Stimulated activated CD4-positive, alpha-beta T cell treated with anti-CD3 and anti-CD28 coated beads, Interleukin-2, amount 100 ng/mL, for 48 hours (primary cell): Measurements from ENCODE around the gene LTA4H.

Experiments used
- DNase-seq, 2 donors: peaks; one replicate each; pipeline ENCODE4 v3.0.0-alpha.2; 2020

LTA4H gene

DNA sequence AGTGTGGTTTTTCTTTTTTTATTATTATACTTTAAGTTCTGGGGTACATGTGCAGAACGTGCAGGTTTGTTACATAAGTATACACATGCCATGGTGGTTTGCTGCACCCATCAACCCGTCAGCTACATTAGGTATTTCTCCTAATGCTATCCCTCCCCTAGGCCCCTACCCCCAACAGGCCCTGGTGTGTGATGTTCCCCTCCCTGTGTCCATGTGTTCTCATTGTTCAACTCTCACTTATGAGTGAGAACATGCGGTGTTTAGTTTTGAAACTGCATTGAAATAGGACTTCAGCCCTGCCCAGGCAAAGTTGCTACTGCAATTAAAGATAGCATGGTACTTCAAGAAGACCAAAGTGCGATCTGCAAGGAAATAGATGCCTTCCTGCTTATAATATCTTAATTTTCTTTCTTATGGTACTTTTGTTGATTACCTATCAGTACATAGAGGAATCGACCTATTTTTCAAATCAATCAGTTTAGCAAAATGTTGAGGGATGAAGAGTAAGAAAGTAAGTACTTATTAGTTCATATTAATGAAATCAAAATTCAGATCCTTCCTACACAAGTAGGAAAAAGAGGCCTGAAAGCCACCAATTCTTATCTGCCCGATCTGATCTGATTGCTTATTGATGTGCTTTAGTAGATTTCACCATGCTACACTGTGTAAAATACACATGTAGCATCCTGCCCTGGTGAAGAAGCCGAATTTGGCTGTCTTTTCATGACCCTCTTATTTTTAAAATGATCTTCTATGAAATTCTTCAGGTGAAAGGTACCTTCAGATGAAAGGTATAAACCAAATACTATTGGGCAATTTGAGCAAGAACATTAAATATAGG is 1.6 kb downstream of the LTA4H start:
- no peak for DNase-seq

DNA sequence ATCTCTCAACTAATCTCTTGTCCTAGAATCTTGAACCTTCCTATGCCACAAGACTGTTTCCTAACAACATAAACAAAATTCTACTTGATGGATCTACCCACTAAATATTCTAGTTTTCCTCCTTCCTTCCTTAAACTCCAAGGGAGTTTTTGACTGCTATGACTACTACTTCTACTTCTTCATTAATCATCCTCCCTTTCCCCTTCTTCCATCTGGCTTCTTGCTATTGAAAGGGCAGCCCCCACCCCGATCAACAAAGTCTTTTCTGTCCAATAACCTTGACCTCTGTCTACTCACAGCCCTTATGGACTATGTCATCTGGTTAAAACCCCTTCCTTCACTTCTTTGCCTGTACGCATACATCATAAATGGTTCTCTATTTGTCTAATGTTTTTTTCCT is 5.6 kb downstream of the LTA4H start:
- no peak for DNase-seq

DNA sequence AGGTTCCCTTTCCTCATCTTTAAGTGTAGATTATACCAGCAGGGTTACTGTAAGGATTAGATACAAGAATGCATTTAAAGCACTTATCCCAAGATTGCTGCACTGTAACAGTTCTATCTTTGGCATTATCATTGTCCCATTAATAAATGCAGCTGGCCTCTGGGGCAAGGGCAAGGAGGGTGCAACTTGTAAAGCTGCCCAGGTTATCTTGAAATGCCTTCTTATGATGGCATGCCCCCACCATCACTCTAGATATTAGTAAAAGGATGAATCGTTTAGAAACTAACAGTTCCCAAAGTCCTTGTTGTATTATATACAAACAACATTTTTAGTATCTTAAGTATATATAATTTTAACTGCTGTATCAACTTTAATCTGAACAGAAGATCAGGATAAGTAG is 6.8 kb downstream of the LTA4H start:
- DNase-seq, result no peak

DNA sequence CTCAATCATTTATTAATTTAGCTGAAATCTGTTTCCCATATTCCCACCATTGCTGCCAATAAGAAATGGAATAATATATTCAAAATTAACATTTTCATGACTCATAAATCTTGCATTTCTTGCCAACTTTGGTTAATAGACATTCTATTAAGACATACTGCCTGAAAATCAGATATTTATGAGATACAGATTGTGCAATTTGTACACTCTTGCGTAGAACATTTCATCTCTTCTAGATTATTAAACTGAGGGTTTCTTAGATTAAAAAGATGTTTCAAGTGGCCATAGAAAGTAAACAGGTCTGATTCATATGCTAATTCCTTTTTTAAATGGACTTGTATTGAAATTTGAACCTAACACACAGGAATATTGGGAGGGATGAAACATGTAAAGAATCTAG is 9.1 kb downstream of the LTA4H start:
- no peak for DNase-seq

DNA sequence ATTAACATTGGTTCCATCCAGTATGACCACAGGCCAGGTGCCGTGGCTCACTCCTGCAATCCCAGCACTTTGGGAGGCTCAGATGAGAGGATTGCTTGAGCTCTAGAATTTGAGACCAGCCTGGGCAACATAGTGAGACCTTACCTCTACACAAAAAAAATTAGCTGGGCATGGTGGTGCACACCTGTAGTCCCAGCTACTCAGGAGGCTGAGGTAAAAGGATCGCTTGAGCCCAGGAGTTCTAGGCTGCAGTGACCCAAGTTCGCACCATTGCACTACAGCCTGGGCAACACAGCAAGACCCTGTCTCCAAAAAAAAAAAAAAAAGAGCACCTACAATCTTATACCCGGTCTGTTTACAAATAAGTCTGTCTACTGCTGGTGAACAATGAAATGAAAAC is 9.9 kb downstream of the LTA4H start:
- no peak for DNase-seq

DNA sequence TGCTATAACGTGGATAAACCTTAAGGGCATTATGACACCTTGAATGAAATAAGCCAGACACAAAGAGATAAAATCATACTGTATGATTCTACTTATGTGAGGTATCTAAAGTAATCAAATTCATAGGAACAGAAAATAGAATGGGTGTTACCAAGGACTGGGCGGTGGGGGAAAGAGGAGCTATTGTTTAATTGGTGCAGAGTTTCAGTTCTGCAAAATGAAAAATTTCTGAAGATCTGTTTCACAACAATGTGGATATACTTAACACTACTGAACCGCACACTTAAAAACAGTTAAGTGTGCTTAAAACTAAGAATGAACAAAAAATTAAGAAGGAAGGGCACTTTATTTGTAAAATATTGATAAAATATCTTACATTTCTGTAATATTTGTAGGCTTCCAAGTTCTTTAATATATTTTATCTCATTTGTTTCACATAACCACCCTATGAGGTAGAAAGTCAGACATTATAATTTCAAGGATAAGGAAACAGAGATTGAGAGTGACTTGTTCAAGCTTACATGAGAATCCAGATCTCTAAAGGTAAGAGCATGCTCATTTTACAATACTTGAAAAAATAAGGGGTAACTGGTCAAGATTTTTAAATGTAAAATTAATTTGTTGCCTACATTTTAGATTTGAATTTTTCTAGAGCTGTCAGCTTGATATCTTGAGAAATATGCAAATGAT is 14.9 kb downstream of the LTA4H start:
- no peak for DNase-seq

DNA sequence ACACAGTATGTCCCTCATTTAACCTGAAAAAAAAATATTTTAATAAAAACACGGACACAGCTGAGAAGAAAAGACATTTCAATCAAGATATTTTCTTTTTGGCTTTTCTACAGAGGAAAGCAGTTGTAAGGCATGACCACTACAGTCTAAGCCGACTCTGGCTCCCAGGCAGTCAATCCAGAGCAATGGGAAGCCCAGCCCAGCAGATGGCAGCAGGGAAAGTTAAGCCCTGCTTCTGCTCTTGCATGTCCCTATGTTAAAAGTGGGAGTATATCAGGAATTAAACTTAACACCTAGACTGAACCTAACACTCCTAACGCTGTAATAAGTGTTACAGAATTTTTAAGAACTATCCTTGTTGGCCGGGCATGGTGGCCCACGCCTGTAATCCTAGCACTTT is 19.7 kb downstream of the LTA4H start:
- DNase-seq, result no peak

DNA sequence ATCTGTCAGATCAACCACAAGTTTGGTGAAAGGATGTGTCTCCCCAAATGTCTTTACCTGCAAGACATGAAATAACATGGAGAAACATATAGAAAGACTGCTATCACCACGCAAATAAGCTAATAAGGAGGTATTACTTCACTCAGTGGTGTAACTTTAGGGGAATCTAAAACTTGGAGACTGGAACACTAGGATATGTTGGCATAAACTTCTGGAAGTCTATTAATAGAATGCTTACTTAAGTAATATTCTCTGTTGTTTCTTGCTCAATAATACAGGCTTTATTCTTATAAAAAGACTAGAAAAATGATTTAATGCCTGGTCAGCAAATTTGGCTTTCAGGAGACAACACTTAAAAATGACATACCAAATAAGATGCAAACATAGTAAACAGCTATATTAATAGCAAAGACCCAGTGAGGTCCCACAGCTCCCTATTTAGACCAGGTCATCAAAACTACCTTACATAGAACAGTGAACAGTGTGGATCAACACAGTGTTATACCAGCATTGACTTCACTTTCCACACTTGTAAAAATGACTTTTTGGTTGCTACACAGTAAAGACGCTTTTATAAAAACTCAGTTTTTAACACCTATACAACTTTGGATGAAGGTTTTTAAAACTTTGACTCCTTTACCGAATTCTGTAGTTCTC is 20.3 kb downstream of the LTA4H start:
- DNase-seq, result no peak

DNA sequence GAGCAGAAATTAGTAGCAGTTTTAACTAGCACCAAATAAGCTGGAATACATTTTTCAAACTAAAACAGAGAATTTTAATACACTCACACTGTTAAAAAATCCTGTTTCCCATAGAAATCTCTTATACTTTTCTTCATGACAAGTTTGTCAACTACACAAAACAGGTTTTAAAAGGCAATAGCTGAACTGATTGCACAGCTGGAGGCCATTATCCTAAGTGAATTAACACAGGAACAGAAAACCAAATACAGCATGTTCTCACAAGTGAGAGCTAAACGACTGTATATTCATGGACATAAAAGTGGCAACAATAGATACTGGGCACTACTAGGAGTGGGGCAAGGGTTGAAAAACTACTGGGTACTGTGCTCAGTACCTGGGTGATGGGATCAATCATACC is 27.7 kb downstream of the LTA4H start:
- no peak for DNase-seq

DNA sequence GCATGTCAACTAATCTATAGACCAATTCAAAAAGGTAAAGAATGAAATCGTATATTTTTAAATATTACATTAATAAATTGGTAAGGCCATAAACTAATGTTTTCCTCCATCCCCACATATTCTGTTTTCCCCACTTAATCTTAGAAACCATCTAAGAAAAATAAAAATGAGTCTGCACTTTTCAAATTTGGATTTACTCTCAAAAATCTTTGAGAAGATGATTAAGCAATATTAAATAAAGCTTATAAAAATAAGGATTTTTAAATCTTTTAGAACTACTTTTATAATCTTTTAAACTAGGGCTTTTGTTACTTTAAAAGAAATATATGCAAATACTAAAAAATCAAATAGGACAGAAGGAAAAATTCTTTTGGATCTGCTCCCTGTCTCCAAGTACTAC is 28.7 kb downstream of the LTA4H start:
- no peak for DNase-seq

DNA sequence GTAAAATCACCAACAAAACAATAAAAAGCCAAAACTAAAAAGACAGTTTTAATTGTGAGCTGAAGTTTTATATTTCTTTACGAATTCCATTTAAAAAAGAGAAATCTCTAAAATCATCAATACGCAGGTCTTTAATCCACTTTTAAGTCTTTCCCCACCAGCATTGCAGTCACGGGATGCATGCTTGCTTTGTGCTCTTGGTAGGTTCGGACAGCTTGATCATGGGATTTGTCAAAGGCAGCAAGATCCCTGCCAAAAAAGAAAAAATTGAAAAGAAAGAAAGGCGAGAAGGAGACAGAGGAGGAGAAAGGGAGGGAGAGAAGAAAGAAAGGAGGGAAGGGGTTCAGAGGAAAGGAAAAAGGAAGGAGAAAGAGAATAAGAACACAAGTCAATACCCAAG is 34.5 kb downstream of the LTA4H start:
- DNase-seq, result no peak

DNA sequence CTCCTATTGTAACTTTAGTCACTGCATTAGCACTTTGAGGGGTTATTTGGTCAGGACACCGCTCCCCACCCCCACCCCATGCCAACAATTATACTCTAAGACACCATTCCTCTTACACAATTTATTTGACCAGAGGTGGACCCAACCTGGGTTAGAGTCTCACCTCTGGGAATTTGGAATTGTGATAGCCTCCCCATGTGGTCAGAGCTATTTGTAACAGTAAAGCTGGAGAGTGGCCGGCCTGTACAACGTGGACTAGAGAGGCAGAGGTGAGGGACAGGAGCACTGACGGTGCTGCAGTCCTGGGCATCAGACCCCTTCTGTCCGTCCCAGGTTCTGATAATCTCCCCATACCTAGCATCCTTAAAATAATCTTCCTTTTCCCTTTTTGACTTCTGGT is 35.9 kb downstream of the LTA4H start:
- no peak for DNase-seq

DNA sequence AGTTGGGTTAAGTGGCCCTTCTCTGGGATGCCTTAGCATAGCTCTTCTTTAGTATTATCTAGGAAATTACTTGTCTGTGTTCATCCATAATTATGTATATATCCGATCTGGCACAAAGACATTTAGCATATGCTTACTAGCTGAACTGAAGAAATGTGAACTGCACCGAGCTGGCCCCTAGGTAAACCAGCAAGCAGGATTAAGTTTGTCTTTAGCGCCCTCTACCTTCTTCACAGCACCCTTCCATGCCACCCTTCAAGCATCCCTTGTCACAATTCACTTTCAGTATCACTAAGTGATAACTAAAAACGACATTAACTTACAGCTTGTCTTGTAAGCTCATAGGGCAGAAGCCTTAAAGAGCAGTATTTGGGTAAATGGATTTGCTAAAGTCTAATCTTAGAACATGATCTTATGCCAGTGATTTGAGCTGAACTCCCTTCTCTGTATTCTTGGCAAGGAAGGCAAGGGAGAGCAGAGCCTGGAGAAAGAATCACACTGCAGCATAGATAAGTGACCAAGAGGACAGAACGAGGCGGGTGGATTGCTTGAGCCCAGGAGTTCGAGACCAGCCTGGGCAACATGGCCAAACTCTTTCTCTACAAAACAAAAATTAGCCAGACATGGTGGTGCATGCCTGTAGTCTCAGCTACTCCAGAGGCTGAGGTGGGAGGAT is 36.6 kb downstream of the LTA4H start:
- DNase-seq, result peak; percentile 9 to 23

DNA sequence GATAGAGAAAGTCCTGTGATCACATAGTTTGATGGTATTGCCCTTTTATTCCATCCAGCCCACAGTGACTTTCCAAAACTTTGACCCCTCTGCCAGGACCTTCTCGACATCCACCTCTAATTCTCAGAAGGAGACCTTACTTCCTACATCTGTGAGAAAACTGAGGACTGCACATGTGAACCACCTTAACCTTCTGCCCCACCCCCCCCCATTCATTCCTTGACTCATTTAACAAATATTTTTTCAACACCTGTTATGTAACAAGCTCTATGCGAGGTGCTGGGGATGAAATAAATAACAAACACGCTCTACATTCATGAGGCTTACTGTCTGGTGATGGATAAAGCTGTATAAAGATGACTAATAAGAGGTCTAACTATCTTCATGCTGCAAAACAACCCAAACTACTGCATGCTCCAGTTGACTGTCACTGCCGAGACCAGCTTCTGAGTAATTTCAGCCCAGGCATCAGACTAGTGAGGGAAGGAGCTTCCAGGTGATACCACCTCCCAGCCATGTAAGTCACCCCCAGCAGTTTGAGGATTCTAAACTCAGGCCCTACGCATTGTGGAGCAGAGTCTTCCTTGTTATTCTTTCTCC is 37.4 kb downstream of the LTA4H start:
- DNase-seq, result no peak

DNA sequence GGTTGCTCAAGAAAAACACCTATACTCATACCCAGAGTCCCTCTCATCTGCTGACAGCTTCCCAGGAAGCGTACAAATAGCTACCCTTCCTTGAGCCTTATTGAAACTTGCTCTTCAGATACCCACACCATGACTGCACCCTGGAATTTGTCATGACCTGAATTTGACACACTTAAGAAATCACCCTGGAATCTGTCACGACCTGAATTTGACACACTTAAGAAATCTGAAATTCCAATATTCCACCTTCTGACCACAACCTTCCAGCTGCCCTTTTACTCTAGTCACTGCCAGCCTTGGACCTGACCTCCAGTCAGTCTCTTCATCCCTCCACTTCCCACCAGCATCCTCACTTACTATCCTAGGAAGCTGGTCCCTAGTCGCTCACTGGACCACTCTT is 38.1 kb downstream of the LTA4H start:
- no peak for DNase-seq

DNA sequence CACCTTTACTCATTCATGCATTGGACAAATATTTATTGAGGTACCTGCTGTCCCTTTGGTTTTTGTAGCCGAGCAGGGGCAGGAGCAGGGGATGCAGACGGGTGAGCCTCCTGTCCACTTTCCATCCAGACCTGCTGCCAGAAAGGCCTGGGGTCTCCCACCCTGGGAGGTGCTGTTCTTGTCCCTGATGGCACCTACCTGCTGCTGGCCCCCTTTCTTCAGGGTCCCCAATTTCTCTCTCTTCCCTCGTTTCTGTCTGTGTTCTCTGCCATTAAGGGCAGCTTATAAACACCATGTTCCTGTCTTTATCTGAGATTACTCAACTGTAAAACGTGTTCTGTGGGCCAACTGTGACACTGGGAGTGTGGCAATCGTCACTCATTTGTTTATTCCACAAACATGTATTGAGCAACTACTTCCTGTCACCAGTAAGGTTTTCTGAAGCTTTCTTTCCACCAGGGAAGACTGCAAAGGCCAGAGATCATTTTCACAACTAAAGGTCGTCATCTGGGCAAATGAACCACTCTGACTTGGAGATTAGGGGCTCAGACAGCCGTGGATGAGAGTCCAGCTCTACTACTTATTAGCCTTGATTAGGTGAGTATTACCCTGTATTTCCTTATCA is 39.2 kb downstream of the LTA4H start, which contains the start of gene HAL:
Gene HAL (minus strand): TSS at position 311 of the 625 bp plus-strand sequence. CDS start 434 bp downstream, outside the sequence.
- no peak for DNase-seq

DNA sequence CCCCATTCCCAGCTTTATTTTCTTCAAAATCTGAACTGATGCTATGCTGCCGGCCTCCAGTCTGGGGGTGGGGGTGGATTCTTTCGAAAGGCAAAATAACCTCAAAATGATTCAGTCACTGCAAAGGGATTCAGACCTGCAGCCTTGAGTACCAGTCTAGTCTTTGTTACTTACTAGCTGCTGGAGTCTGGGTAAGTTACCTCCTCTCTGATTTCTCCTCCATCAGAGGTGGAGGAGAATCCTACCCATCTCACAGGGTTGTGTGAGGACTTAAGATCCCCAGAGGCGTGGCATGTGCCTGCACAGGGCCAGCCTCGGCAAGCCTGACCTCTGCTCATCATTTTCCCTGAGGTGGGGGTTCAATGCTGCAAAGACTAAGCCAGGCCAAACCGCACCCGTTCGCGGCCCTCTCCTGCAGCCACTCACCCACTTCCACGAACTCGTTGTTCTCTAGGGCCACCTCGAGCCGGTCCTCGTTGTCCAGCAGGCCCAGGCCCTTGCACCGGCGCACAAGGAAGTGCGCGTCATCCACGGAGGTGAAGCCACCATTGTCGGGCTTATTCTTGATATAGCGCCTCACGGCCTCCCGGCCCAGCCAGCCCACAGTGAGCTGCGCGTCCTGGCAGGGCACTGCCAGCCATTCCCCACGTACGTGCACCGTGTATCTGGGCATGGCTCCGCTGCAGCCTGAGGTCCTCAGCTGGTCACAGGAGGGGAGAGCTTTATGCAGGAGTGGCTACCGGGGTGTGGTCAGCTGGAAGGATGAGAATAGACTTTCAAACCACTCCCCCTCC is 40.0 kb downstream of the LTA4H start:
- DNase-seq, result no peak

DNA sequence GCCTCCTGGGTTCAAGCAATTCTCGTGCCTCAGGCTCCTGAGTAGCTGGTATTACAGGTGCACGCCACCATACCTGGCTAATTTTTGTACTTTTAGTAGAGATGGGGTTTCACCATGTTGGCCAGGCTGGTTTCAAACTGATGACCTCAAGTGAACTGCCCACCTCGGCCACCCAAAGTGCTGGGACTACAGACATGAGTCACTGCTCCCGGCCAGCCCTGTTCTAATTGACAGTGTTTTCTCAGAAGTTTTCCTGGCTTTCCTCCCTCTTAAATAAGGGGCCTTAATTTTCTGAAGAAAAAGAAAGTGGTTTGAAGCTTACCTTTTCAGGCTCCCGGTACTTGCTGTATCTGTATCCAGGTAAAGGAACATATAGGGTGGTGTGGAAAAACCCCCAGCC is 40.9 kb downstream of the LTA4H start:
- no peak for DNase-seq

DNA sequence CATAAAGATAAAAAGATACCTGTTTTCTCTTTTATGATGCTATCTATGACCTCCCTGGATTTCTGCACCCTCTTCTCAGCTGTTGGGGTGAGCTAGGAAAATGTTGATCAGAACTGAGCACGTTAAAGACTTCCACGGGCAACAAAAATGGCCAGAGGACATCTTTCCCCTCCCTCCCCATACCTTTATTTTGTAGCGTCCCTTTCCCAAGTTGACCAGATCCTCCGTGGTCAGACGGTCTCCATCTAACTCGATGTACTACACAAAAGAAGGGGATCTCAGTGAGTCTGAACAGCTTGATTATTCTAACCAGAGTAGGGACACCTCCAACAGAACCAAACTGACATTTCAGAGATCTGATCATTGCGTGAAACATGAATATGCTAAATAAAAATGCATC is 41.5 kb downstream of the LTA4H start:
- DNase-seq, result no peak

DNA sequence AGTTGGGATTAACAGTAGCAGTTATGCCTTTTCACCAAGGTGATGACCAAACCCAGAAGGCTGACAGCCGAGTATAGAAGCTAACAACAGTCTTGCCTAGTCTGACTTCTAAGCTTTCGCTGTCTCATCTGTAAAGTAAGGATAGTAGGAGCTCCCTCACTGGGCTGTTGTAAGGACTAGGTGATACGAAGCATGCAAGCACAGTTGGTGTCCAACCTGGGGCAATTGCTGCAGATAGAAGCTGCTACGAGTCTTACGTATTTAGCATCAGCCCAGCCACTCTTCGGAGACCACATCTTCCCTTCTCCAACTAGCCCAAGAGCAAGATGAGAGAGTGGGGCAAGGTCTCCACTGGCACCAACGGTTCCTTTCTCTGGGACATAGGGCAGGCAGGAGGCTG is 45.3 kb downstream of the LTA4H start:
- DNase-seq, result no peak

DNA sequence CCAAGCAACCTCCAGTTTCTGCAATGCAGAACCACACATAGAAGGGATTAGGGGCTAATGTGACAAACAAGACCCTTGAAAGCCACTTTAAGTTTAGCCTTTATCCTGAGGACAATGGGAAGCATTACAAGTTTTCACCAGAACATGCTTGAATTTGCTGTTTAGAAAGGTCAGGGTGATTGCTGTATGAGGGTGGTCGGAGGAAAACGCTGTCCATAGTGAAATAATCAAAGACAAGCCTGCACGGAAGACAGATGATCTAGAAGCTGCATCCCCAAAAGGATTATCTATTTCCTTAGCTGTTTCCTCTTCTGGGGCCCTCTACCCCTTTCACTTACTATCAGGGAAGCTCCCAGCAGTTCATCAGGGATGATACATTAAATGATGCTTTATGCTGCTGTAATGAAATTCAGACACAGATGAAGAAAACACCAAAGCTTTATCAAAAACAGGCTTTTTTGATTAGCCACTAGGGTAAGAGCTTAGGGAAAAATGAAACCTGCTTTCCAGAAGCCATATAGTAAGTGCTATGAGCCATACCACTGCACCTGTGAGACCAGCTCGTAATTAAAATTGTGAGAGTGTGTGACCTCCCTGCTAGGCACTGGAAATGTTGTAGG is 45.8 kb downstream of the LTA4H start:
- no peak for DNase-seq
